G401.6 (cell line): ENCODE measurements around the gene CDON.
A peak's percentile ranks its signal among the peaks of the same experiment; 100 is the strongest.
"Not testable (repeated sequence)": the region's sequence is repeated elsewhere in the genome, so short reads cannot be mapped to it uniquely, and the experiment has no call there.

Source experiments
- FAIRE-seq: peaks from 2 replicates; lab custom pipeline; 2012; peaks lifted over from hg19 to GRCh38; lab: Jason Lieb, UNC

Gene CDON

GRCh38 chr11:125923012-125923579 lies 139.6 kb downstream of the CDON start:
- peak; percentile 56 for FAIRE-seq

GRCh38 chr11:125922156-125922555 lies 140.5 kb downstream of the CDON start:
- FAIRE-seq, result no peak

- FAIRE-seq, result no peak
Measured at GRCh38 chr11:125921042-125921441, 141.6 kb downstream of the CDON start.

DNA sequence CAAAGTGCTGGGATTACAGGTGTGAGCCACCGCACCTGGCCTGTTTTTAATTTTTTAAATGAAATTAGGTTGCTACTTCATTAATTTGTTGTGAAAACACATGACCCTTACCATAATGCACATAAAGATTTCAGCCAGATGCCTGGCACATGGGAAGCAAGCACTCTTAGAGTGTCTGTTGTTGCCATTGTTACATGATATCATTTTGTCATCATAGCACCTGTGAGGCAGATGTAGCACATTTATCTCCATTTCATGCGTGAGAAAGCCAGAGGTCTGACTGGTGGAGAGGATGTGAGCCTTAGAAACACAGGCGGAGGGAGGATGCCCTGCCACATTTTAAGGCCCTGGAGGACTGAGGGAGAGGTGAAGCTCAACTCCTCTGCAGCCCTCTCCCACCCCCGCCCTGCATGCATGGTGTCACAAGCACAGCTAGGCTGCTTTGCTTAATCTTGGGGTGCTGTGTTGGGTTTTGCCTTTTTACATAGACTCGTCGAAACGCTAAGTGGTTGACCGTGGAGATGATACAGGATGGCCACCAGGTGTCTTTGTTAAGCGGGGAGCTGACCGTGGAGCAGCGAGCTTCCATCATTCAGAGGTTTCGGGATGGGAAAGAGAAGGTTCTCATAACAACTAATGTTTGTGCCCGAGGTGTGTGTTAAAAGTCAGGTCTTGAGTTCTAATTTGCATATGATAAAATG lies 144.4 kb downstream of the CDON start:
- FAIRE-seq, result no peak

- FAIRE-seq, result no peak
Measured at GRCh38 chr11:125916683-125917347, 145.9 kb downstream of the CDON start.

DNA sequence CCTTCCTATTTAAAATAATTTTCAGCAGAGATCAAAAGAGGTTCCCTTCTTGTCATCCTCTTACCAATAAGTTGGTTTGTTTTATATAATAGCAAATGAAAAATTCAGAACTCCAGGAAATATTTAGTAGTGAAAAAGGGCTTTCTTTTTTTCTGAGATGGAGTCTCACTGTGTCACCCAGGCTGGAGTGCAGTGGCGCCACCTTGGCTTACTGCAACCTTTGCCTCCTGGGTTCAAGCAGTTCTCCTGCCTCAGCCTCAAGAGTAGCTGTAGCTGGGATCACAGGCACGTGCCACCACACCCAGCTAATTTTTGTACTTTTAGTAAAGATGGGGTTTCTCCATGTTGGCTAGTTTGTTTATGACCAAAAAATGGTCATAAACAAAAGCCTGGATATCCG lies 148.1 kb downstream of the CDON start:
- FAIRE-seq, result not testable (repeated sequence)

DNA sequence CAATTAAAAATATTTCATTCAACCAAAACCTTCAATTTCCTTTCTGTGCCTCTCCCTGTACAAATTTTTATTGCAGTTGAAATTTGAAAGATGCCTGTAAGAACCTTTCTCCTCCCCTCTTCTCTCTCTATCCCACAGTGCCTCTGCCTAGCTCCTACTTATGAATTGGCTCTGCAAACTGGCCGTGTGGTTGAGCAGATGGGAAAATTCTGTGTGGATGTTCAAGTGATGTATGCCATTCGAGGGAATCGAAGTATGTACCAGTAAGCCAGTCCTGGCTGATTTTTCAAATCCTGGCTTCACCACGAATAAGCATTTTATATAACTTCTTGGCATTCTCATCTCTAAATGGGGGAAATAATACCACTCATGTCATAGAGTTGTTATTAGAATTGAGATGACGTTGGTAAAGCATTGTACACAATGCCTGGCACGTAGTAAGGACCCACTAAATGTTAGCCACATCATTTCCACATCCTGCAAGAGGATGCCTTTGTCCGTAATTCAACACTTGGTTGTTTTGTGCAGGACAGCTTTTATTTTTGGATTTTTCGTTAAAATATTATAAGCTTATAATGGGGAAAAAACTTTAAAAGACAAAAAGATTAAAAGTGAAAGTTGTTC lies 152.3 kb downstream of the CDON start:
- FAIRE-seq, result no peak
